Right hindlimb (tissue), 1 donor: ENCODE data around the gene TSC22D4.

Source experiments
- DNase-seq: peaks from one replicate; pipeline ENCODE4 v3.0.0-alpha.2; 2018

The TSC22D4 gene

DNA sequence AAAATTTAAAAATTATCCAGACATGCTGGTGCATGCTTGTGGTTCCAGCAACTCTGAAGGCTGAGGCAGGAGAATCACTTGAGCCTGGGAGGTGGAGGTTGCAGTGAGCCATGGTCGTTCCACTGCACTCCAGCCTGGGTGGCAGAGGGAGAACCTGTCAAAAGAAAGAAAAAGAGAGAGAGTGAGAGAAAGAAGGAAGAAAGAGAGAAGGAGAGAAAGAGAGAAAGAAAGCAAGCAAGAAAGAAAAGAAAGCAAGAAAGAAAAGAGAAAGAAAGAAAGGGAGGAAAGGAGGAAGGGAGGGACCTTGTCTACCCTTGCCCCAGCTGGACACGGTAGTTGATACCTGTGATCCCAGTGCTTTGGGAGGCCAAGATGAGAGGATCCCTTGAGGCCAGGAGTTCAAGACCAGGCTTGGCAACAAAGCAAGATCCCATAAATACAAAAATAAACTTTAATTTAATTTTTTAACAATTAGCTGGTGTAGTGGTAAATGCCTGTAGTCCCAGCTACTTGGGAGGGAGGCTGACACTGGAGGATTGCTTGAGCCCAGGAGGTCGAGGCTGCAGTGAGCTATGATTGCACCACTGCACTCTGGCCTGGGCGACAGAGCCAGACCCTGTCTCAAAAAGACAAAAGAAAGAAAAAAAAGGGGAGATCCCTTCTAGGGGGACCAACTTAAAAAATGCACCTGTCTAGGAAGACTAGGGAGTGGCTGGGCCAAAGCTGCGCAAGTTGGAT lies 13.9 kb upstream of the TSC22D4 start:
- no peak for DNase-seq

DNA sequence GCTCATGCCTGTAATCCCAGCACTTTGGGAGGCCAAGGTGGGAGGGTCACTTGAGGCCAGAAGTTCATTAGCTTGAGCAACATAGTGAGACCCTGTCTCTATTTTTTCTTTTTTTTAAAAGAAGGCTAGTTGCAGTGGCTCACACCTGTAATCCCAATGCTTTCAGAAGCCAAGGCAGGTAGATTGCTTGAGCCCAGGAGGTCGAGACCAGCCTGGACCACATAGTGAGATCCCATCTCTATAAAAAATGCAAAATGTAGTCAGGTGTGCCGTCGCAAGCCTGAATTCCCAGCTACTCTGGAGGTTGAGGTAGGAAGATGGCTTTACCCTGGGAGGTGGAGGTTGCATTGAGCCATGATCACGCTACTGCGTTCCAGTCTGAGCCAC lies 12.2 kb upstream of the TSC22D4 start:
- DNase-seq, result no peak

DNA sequence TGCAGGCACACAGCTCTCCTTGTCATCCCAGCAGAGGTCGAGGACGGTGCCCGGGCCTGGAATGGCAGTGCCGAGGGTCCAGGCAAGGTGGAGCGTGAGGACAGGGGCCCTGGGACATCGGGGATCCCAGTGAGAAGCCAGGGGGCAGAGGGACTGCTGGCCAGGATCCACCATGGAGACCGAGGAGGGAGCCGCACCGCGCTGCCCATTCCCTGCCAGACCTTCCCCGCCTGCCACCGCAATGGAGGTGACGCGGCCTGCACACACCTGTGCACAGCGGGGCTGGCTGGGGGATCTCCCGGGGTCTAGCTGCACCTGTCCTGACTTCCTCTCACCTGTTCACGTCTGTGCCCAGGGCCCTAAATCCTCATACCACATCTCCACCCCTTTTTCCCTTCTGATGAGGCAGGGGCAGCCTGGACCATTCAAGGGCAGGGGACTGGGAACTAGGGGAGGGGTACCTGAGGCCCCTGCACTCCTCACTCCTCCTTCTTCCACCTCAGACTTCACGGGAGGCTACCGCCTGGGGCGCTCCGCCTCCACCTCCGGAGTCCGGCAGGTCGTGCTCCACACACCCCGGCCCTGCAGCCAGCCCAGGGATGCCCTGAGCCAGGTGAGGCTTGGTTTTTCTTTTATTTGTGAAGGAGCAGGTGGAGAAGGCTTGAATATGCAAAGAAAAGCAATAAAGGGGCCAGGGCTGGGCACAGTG lies 11.6 kb upstream of the TSC22D4 start:
- no peak for DNase-seq

DNA sequence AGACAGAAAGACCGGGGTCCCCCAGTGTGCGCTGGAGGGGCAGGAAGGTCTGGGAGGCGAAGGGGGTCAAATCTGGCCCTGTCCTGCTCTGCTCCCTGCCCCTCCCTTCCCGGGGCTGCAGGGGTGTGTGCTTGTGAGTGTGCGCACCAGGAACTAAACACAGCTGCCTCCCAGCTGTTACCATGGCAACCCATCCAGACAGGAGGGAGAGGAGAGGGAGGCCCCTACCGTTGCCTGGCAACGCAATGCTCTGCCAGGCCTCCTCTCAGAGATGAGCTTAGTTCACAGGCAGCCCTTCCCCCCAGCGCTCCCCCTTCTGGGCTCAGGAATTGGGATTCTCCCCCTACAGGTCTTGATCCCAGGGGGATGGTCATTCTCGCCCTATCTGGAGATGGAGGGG lies 10.8 kb upstream of the TSC22D4 start:
- DNase-seq, result peak; percentile 94

DNA sequence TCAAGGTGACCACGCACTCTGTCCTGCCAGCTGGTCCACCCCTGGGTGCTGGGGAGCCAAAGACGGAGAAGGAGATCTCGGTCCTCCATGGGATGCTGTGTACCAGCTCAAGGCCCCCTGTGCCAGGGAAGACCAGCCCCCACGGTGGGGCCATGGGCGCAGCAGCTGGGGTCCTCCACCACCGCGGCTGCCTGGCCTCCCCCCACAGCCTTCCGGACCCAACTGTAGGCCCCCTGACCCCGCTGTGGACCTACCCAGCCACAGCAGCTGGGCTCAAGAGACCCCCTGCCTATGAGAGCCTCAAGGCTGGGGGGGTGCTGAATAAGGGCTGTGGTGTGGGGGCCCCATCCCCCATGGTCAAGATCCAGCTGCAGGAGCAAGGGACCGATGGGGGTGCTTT lies 10.1 kb upstream of the TSC22D4 start:
- no peak for DNase-seq

DNA sequence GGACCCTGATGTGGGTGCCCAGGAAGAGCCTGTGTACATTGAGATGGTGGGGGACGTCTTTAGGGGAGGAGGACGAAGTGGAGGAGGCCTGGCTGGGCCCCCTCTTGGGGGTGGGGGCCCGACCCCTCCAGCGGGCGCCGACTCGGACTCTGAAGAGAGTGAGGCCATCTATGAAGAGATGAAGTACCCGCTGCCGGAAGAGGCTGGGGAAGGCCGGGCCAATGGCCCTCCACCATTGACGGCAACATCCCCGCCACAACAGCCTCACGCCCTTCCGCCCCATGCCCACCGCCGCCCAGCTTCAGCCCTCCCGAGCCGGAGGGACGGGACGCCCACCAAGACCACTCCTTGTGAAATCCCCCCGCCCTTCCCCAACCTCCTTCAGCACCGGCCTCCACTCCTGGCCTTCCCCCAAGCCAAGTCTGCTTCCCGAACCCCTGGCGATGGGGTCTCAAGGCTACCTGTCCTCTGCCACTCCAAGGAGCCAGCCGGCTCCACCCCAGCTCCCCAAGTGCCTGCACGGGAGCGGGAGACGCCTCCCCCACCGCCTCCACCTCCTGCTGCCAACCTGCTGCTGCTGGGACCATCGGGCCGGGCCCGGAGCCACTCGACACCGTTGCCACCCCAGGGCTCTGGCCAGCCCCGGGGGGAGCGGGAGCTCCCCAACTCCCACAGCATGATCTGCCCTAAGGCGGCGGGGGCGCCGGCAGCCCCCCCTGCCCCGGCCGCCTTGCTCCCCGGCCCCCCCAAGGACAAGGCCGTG lies 9.5 kb upstream of the TSC22D4 start:
- no peak for DNase-seq

DNA sequence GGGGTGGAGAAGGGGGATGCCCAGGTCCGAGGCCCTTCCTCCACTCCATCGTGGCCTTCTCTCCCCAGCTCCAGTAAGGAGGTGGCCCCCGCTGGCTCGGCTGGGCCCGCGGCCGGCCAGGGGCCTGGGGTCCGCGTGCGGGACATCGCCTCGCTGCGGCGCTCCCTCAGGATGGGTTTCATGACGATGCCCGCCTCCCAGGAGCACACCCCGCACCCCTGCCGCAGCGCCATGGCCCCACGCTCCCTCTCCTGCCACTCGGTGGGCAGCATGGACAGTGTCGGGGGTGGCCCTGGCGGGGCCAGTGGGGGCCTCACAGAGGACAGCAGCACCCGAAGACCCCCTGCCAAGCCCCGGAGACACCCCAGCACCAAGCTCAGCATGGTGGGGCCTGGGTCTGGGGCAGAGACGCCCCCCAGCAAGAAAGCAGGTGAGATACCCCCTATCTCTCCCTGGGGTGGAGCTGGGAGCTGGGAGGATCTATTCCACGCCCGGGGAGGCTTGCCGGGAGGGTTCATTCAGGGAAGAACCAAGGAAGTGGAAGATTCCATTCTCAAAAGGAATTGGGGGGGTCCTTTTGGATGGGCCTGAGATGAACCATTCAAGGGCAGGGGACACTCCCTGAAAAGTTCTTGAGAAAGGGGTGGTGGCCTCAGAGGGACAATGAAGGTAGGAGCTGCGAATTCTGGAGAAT lies 7.9 kb upstream of the TSC22D4 start:
- no peak for DNase-seq

DNA sequence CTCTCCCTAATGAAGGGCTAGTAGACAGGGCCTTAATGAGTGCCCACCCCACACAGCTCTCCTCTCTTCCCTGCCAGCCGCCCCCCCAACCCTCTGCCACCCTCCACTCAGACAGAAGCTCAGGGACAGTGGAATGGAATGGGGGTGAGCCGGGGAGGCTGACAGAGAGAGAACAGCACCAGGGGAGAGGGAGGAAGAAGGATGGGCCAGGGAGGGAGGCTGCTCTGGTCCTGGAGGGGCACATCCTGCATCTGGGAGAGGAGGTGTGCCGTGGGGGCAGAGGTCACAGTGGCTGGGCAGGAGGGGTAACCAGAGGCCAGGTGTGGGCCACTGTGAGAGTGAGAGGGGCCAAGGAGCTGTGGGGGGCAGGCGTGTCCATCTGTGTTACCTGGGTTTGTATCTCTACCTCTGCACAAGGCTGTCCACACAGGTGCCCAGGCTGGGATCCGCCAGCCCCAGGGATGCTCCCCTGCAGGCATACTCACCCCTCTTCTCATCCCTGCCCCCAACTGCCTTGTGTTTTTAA lies 7.2 kb upstream of the TSC22D4 start:
- no peak for DNase-seq

DNA sequence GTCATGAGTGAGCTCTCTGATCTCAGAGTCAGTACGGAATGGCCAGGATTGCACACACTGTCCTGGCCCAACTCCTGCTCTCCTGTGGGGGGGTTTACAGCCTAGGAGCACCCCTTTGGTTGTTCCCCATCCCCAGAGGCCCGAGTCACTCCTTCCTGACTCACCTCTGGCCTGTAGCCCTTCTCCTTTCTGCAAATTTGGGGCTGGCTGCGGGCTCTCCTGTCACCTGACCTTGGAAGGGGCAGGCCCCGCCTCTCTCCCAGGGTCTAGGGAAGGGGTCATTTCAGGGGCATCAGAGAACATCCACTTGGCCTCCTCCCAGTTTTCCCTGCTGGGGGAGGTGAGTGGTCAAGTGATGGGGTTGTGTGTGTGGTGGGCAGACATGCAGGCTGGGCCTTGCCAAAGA lies 6.5 kb upstream of the TSC22D4 start:
- DNase-seq, result no peak

DNA sequence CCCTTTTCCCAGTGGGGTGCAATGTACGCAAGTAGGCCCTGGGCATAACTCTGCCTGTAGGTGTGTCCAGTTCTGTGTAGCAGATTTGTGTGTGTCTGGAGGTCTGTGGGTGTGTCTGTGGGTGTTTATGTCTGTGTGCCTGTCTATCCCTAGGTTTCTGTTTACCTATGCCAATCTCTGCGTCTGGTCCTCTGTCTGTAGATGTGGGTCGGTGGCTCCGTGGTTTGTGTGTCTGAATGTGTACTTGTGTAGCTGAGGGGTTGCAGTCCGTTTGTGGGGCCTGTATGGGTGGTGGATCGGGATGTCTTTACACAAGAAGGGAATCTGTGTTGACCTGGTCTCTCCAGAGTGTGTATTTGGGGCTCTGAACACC lies 5.6 kb upstream of the TSC22D4 start:
- DNase-seq, result no peak

DNA sequence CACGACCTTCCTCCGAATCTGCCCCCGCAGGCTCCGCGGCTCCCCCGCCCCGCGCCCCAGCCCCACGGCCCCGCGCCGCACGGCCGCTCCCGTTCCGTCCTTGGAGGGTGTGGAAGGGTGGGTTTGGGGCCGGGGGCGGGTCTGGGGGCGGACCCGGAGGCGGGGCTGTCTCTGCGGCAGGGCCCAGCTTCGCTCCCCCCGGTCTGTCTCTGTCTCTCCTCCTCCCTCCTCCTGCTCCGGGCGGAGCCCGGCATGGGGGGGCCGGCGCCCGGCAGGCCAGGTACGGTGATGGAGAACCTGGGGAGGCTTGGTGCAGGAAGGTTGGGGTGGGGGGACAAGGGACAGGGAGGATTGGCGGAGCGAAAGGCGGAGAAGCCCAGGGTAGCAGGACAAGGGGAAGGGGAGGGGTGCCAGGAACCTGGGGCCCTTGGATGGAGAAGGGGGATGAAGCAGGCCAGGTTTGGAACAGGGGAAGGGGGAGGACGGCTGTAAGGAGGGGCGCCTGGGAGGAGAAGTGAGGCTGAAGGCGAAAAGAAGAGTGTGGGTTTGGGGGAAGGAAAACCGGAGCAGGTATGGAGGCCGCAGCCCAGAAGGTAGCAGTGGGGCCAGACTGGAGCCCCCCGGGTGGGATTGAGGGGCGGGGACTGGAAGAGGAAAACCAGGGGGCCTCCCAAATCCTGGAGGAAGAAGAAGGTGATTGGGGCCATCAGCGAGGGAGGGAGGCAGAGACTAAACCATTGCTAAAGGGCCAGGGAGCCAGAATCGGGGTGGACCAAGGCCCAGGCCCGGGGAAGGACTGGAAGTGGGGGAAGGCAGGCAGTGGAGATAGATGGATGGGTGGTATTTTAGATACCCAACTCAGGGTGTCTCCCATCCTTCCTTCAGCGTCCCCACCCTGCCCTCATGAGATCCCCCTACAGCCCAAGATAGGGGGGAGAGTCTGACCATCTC lies 5.0 kb upstream of the TSC22D4 start, which contains the start of gene NYAP1:
TSS of gene NYAP1 (plus strand) at position 206 of the 951 bp plus-strand sequence. CDS start 1,385 bp downstream, outside the sequence.
- DNase-seq, result peak; percentile 90

DNA sequence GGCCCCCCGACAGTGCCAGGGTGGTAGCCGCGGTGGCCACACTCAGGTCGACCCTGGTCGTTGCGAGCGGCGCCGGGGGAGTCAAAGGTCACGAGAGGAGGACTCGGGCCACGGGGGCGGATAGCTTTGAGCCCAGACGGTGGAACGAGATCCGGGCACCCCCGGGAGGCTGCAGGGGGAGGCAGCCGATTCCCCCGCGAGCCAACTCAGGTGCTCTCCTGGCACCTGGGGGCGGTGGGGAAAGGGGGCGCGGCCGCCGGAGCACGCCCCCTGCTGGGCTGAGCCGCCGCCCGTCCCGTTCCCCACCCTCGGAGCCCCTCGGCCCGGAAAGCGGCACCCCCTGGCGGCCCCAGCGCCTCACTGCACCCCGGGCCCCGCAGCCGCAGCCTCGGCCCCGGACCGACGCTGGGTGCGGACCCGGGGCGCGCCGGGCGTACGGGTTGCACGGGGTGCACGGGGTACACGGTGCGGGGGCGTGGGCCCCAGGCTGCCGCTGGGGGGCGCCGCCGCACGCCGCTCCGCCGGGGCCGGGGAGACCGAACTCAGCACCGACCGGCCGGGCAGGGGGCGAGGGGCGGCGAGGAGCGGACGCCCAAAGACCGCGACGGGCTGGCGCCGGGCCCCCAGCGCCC lies 4.2 kb upstream of the TSC22D4 start:
- DNase-seq, result peak; percentile 85

DNA sequence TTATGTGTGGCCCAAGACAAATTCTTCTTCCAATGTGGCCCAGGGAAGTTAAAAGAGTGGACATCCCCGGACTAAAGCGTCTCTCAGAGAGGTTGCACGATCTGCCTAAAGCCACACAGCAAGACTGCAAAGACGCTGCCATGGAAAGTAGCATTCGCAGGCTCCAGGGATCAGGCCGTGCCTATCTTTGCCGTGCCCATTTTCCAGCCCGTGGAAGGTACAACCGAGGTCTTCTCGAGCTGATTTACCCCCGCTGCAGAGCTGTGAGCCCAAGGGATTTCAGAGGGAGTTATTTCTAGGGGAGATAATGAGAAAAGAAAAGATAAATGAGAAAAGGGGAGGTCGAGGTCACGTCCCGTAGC lies 3.7 kb upstream of the TSC22D4 start:
- DNase-seq, result no peak

DNA sequence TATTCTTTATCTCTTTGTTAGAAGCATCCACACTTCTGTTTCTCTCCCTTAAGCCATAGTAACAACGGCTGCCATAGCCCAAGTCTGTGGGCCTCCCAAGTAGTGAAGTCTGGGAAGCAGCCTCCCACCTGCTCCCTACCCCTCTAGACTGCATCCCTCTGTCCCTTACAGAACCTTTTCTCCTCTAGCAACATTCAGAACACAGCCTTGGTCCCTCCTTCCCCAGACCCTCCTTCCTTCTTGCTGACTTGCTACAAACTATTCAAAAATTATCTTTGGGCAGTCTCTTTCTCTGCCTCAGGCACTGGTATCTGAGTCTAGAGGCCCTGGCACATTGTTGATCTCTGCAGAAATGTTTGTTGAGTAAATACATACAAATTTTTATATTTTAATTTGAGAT lies 2.5 kb upstream of the TSC22D4 start:
- no peak for DNase-seq

DNA sequence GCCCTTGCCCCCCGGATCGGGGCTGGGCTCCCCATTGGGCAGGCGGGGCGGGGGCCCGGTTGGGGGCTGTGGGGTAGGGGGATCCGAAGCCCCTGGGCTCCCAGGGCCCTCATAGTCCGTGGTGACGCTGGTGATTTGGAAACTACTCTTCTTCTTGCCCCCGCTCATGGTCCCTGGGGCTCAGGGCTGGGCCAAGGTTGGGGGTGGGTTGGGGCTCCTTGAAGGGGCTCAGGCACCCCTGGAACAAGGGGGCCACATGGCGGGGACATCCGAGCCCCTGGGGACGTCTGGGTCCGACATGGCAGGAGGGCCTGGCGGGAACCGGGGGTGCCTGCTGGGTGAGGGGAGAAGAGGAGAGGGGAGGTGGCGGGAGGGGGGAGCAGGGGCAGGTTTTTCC lies 1.1 kb downstream of the TSC22D4 start:
- no peak for DNase-seq

DNA sequence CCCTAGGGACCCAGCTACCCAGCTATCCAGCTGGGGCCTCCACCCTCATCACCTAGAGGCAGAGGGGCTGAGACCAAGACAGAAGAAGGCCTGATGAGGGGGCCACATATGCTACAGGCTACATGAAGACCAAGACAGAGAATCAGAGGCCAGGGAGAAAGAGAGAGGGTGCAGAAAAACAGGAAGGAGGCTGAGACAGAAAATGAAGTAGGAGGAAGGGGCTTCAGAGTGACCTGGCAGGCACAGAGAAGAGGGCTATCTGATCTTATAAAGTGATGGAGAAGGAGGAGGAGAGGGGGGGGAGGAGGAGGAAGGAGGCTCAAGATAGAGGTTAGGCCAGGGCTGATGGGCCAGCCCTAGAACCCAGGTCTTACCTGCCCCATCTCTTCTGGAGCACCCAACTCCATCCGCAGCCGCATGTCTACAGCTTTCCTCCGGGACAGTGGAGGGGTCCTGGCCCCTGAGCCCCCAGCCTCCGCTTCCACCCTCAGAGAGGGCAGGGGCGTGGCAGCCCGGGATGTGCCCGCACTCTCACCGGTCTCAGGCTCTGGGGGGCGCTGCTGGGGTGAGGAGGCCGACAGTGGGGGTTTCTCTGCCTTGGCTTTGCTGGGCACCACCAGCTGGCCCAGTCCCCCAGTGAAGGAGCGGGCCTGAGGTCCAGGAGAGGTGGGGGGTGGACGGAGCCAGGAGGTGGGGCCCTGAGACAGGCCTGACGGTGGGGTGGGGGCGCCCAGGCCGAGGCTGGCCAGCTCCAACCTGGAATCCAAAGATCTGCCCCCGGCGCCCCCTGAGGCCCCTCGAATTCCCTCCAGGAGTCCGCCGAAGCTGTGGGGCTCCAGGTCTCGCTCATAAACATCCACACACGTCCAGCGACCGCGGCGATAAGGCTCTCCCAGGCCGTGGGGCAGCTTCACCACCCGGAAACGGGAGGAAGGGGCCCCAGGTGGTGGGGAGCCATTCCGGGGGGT lies 1.8 kb downstream of the TSC22D4 start:
- no peak for DNase-seq

DNA sequence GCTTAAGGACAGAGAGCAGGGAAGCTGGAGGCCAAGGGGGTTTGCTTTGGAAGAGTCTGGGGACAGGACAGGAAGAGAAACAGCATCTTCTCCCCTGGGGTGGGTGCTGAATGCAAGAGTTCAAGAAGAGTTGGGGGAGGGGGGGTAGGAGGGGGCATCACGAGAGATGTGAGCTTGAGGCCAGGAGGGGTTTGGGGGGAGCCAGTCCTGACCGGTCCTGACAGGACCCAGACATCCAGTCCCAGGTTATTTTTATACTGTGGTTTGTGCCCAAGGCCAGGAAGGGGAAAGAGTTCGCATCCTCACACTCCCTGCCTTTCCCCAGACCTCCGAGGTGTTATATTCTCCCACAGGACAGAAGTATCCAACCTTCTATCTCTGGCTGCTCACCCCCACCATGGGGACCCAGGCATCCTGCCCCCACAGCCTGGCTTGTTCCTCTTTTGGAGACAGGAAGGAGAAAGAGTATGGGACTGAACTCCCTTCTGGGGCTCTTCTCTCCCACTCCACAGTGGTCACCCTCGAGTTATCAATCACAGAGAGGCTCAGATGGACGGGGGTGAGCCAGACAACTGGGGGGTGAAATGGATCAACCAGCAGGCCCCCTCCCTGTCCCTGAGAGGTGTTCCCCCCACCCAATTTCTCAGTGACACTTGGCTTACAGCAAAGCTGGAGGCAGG lies 2.8 kb downstream of the TSC22D4 start:
- no peak for DNase-seq

DNA sequence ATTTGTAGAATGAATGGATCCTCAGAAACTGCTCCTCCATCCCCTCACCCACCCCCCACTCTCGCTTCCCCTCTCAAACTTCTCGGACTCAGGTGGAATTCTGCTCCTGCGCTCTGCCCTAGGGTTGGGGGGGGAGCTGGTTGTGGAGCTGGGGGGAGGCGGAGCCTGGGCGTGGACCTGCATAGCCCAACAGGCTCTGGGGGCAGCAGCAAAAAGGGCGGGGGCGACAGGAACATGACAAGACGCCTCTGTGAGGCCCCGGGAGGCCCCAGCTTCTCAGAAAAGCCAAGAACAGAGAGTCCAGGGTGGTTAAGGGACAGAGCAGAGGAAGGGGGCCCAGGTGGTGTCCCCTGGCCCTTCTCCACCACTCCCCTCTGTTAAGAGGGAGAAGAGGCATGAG lies 3.5 kb downstream of the TSC22D4 start:
- peak; percentile 70 for DNase-seq

DNA sequence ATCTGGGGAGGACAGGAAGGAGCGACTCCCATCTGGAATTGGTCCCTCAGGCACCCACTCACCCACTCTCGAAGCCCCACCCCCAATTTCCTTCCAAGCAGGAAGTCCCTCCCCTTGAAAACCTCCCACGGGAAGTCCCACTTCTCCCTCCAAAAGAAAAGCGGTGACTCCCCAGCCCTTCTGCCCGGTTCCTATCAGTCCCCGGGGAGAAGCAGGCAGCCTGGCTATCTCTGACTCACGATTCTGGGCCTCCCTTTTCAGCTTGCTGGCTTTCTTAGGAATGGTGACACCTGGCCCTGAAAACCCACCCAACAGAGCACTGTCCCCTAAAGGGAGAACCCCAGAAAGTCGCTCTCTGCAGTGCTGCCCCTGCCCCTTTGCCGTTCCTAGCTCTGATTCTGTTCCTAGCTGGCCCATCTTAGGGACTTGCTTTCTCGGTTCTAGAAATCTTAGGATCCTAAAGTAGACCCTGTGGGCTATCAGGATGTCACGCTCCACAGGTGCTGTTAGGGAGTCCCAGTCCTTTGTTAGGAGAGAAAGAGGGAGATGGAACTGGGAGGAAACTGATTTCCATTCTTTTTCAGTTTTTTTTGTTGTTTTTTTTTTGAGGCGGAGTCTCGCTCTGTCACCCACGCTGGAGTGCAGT lies 6.0 kb downstream of the TSC22D4 start:
- DNase-seq, result no peak
